HG02938 (cell line): Measurements from ENCODE around the gene SLC8A2.

Experiments used
- ATAC-seq: cut with Tn5 transposase; IDR thresholded peaks from one replicate; pipeline ENCODE4 v1.9.1; 2021; ENCODE audit warnings: mild to moderate bottlenecking, moderate library complexity; ENCODE audit not compliant: unreplicated experiment

The SLC8A2 gene

DNA sequence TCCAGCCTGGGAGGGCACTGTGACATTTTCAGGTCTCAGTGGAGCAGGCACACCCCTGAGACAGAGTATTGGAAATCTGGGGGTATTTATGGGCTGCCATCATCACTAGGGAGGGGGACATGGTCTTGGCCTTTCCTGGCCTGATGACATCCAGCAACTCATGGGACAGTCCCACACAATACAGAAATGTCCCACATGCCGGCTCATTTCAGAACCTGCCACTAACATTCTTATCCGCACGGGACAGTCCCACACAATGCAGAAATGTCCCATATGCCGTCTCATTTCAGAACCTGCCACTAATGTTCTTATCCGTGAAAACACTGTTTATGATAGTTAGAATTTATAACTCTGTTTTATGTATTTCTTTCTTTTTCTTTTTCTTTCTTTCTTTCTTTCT, 9.8 kb downstream of the SLC8A2 start:
- no peak for ATAC-seq

DNA sequence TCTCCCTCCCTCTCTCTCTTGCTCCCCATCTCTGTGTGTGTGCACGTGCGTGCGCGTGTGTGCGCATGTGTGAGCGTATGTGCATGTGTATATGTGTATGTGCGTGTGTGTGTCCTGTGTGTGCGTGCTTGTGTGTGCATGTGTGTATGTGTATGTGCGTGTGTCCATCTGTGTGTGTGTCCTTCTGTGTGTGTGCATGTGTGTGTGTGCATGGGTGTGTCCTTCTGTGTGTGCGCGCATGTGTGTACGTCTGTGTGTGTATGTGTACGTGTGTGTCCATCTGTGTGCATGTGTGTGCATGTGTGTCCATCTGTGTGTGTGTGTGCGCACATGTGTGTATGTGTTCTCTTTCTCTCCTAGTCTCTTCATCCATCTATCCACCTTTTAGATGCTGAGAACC, 12.2 kb downstream of the SLC8A2 start:
- no peak for ATAC-seq

DNA sequence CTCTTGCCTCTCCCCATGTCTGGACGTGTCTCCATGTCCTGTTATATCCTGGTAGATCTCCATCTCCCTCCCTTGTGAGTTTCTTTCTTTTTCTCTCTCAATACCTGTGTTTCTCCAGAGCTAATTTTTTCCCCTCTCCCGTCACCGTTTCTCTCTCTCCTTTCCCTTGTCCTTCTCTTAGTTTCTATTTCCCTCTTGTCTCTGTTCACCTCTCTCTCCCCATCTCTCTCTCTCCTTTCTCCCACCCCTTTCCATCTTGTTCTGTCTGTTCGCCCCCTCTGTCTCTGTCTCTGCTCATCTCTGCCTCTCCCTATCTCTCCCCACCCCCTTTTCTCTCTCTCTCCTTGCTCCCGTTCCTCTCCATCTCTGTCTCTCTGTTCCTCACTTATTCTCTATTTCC, 13.0 kb downstream of the SLC8A2 start:
- no peak for ATAC-seq

DNA sequence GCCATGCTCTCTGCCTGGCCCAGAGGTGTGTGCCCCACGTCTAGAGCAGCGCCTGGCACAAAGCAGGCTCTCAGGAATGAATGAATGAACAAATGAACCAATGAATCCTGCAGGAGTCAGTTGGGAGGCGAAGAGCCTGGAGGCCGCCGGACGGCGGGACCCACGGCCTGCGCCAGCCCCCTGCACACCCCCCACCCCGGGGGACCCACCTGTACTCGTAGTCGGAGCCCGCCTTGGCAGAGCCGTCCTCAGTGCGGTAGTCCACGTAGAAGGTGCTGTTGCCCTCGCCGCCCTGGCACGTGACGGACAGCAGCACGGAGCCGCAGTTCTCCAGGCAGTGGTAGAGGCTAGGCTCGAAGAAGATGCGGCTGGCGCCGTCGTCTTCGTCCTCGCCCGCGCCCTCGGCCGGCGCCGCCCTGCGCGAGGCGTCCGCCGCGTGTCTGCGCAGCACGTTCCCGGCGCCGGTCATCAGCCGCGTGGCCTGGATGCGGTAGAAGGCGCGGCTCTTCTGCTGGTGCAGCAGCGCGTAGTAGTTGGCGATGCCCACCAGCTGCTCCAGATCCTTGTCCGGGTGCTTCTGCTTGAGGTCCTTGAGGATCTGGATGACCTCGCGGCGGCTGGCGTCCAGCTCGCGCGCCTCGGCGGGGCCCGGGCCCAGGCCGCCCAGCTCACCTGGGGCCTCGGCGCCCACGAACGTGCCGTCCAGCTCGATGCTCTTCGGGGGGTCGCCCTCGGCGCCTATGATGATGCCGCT, 14.8 kb downstream of the SLC8A2 start:
- ATAC-seq = no peak

DNA sequence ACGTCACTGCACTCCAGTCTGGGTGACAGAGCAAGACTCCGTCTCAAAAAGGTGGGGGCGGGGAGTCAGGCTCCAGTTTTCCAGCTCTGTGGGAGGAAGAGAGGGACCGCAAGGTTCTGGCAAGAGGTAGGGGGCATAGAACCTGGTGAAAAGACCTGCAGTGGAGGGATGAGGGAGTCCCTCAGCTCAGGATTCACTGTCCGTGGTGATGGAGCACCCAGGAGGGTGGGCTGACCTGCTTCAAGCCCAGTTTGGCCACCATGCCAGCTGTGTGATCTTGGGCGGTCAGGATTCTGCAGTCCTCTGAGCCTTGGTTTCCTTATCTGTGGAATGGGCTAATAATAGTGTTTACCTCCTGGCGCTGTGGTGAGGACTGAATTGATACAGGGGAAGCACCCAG, 21.2 kb downstream of the SLC8A2 start:
- no peak for ATAC-seq

DNA sequence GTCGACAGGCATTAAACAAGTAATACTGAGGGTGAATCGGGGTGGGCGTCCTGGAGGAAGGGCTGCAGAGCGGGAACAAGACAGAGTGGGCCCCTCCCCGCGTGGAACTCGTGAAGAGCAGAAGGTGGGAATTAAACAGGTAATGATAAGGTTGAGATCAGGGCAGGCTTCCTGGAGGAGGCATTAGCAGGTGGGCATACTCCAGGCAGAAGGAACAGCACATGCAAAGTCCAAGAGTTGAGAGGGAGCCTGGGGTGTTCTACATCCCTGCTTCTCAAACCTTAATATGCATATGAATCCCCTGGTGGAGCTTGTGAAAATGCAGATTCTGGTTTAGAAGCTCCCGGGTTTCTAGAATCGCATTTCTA, 23.3 kb downstream of the SLC8A2 start:
- ATAC-seq = no peak

DNA sequence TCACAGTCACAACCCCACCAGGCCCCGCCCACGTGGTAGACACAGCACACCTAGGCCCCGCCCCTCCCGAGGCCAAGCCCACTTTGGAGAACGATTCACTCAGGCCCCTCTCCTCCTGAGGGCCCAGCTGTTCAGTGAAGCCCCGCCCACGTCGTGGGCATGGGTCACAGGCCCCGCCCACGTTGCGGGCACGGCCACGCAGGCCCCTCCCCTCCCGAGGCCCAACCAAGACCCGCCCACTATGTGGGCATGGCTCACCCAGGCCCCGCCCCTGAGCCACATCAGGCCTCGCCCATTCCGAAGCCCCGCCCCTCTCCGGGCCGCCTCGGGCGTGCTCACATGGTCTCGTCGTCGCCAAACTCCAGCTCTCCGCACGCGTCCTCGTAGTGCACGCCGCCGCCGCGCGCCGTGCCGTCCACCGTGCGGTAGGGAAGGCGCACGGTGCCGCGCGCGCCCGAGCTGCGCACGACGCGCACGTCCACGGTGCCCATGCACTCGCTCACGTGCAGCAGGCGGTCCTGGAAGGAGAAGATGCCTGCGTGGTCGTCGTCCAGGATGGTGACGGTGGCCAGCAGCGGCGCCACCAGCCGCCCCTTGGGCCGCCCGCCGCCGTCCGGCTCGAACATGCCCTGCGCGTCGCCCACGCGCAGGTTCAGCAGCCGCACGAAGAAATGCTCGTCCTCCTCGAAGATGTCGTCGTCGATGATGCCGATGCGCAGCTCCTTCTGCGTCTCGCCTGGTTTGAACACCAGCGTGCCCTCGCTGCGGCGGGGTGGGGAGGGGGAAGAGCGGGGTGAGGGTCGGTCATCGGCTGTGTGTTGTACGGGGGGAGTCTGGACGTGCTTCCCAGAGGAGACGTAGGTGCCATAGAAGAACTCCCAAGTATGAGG, 24.0 kb downstream of the SLC8A2 start:
- ATAC-seq = no peak

DNA sequence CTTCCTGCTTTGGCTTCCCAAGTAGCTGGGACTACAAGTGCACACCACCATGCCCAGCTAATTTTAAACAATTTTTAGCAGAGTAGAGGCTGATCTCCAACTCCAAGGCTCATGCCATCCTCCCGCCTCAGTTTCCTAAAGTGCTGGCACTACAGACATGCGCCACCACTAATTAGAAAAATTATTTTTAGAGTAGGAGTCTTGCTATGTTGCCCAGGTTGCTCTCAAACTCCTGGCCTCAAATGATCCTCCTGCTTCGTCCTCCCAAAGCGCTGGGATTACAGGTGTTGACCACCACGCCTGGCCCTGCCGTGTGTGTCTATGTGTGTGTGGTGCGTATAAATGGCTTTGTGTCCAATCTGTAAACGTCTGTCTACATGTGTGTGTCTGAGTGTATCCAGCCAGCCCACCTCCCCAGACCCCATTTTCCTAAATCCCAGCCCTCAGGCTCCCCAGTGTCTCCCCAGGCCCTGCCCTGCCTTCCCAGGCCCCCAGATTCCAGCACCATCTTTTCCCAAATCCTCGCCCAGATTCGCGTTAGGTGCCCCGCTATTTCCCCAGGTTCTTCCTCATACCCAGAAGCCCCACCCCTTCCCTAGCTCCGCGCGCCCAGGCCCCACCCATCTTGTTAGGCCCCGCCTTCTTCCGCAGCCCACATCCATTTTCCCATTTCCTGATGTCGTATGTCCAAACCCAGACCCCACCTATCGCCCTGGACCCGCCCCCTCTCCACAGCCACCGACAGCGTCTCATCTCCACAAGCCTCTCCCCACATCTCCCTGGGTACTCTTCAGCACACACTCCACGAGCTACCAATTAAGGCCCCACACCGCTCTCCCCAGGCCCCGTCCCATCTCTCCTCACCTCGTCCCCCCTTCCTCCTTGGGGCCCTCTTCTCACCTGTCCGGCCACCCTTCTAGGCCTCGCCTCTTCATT, 24.9 kb downstream of the SLC8A2 start:
- no peak for ATAC-seq

DNA sequence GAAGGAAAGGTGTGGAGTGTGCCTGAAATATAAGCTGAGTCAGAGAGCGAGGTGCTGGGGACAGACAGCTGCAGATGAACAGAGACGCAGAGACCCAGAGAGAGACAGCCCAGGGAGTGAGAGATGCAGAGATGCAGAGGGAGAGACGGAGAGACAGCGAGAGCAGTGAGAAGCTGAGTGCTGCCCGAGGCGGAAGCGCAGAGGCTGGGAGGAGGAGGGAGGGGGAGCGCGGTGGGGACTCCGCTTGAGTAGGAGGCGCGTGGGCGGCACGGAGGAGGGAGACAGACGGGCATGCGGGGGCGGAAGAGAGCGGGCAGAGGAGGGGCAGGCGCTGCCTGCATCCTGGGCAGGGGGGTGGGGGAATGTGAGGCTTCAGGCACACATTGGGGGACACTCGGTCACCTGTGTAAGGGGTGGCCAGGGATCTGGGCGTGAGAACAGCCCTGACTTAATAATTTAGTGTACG, 25.7 kb downstream of the SLC8A2 start:
- ATAC-seq = no peak

DNA sequence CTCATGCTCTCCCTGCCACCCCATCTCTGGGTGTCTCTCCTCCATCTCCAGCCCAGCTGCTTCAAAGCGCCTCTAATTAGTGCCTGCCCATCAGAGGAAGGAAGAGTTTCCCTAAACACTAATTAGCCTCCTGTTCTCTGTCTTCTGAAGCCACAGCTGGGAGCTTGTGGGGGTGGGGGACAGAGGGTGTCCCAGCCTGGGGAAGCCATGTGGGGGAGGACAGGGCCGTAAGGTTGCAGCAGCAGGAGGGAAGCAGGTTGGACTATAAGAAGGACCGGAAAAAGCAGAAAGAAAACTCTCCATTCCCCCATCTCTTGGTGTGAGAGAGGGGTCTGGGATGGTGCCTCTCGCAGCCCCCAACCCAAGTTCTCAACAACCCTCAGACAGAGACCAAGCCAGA, 26.2 kb downstream of the SLC8A2 start:
- no peak for ATAC-seq

DNA sequence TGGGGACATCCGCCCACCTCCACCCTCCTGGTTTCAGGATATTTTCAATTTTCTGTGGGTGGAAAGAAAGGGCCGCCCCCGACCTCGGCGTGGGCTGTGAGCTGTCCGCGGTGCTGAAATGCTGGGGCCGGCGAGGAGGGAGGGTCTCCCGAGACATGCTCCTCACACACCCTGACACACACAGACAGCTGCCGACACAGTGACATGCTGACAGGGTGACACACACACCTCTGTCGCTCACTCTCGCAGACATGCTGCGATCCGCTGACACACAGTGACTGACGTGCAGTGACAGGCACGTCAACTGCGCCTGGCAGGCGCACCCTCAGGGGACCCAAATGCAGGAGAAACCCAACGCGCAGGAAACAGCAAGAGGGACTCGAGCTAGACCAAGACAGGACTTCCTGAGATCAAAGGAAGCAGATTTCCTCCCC, 27.3 kb downstream of the SLC8A2 start:
- no peak for ATAC-seq

DNA sequence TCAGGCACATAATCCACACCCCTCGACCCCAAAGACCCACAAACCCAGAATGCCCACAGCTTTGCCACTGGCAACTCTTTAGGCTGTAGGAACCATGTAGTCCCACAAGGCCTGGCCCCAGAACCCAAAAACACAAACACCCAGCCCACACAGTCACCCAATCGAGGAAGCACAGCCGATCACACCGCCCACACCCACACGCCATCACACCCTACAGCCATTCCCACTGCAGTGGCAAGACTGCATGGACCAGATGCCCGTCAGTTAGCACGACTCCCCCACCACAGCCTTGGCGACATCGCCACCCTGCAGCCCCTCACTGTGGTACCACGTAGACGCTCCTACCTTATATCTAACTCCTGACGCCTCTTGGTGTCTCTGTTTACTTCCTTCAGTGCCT, 28.4 kb downstream of the SLC8A2 start:
- no peak for ATAC-seq

DNA sequence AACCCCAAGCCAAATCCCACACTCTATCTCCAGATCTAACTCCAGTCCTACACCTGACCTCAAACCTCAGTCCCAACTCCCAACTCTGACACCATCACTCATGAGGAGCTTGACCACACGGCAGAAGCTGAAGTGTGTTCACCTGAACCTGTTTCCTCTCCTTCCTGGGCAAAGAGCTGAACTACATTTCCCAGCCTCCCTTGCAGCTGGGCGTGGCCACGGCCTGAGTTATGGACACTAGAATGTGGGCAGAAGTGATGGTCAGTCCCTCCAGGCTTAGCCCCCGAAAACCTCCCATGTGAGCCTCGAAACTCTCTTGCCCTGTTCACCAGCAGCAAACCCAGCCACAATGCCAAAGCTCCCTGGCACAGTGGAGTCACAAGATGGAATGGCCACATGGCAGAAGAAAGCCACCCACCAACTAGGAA, 32.9 kb downstream of the SLC8A2 start:
- no peak for ATAC-seq

DNA sequence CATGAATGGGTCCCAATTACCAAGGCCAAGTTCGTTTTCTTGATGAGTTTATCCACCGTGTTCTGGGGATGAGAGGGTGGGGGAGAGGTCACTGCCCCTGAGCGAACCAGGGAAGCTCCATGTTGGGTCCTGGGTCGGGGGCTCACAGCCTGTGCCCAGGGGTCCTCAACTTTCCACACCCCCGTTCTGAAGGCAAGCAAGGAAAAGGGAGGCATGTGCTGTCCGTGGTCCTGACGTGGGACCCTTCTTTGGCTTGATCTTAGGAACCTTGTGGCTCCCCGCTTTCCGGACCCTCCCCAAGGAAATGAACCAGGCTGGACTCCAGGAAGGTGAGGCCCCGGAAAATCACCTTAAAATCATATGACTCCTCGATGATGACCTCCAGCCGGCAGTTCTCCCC, 34.2 kb downstream of the SLC8A2 start:
- no peak for ATAC-seq

DNA sequence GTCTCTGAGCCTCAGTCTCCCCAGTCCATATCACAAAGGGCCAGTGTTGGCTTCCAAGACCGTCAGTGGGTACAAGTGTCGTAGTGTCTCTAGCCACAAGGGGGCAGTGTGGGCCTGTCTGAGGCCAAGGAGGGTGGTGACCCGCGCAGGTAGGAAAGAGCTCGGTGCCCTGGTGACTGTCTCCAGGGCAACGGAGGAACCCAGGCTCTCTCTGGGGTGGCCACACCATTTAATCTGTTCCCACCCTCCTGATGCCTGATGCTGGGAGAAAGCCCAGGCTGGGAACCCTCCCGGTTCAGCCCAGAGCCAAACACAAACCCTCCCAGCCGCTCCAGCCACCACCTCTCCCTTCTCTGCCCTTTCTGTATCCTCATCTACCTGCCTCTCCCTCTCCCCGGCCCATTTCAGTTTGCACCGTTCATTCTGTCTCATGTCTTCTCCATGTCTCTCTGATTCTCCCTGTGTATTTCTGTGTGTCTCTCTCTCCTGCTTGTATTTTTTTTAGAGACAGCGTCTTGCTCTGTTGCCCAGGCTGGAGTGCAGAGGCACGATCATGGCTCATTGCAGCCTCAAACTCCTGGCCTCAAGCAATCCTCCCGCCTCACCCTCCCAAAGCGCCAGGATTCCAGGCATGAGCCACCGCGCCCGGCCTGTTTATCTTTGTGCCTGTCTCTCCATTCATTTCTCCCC, 34.8 kb downstream of the SLC8A2 start:
- no peak for ATAC-seq

DNA sequence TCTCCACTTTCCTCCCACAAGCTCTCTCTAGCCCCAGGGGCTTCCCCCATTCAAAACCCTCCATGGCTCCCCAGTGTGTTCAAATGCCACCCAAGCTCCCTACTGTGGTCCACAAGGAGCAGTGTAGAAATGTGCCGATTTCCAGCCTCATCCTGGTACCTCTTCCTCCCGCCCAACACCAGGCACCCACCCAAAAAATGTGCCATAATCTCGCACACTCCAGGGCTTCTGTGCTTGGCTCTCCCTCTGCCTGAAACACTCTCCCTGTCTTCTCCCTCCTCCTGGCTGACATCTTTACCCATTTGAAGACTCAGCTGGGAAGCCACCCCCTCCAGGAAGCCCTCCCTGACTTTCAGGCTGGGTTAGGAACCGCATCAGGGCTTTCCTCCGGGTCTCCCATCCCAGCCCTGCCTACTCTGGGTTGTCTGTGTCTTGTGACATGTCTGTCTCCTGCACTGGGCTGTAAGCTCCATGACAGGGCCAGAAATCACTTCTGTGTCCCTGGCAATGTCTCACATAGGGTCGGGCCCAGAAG, 35.7 kb downstream of the SLC8A2 start:
- no peak for ATAC-seq

DNA sequence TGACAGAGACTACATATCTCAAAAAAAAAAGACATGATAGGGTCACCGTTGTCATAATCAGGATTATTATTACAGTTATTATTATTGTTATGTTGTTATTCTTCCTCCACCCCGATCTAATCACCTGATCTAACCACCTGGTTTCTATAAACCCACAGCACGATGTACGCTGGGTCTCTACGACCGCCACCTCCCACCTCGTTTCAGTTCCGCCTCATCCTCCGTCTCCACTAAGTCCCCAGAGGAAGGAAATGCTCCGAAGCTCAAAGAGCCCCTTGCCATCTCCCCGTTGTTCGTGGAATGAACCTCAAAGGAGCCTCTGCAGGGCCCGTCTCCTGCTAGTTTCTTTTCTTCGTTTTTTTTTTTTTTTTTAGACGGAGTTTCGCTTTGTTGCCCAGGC, 36.5 kb downstream of the SLC8A2 start:
- ATAC-seq = no peak

DNA sequence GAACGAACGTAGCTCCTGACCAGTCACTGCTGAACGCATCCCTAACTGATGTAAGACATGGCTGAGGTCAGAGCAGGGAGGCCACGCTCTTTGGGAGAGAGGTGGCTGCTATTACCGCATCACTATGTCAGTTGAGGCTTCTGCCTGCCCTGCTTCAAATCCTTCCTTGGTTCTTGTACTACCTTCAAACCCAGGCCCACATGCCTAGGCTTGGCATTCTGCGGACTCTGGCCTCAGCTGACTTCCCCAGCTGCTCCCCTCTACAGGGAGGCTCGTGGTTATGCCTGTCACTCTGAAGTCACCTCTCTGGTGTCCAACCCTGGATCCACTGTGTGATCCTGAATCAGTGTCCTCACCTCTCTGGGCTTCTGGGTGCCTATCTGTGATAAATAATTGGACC, 37.6 kb downstream of the SLC8A2 start:
- no peak for ATAC-seq

DNA sequence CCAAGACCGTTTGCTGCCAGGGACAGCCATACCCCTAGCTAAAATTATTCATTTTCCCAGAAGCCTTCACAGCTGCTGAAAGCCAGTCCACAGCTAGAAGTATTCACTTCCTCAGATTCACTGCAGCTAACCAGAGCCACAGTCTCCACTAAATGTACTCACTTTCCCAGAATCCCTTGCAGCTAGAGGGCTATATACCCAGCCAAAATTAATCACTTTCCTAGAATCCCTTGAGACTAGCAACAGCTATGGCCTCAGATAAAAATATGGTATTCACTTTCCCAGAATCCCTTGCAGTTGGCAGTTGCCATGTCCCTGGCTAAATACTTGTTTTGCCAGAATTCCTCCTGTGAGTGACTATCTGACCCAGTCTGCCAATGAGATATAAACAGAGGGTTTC, 38.6 kb downstream of the SLC8A2 start:
- ATAC-seq = no peak

DNA sequence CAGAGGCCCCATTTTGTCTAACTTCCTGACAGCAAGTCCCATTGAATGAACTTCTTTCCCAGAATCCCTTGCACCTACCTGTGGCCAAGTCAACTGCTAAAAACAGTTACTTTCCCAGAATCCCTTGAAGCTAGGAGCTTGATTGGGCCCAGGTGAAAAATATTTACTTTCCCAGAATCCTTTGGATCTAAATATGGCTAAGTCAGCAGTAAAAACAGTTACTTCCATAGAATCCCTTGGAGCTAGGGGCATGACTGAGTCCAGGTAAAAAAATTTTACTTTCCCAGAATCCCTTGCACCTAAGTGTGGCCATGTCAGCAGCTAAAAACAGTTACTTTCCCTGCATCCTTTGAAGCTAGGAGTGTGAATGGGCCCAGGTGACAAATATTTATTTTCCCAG, 39.2 kb downstream of the SLC8A2 start:
- no peak for ATAC-seq
